Measurements from ENCODE around the gene KRTAP4-4.
"Not testable (repeated sequence)": the region's sequence is repeated elsewhere in the genome, so short reads cannot be mapped to it uniquely, and the experiment has no call there.

KRTAP4-4 gene

DNA sequence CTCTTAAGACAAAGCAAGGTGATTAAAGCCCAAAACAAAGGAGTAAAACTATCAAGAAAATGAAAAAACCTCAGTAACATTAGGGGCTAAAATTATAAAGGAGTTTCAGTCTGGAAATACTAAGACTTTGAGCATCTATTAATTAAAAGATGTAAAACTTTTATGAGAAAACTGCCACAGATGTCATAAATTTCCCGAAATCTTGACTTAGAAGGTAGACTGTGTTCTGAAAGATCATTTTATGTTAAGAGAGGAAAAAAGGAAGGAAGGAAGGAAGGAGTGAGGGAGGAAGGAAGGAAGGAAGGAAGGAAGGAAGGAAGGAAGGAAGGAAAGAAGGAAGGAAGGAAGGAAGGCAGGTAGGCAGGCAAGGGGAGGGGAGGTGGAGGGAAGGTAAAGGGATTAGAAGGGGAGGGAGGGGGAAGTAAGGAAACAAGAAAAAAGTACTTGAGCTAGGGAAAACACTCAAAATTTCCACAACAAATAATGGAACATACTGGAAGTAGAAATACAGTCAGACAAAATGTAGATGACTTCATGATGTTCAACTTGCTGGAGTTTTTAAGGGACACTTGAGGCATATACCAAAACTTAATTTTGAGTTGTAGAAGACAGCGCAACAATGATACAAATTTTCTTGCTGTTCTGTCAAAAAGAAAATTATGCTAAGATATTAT, 12.9 kb downstream of the KRTAP4-4 start:
- DNase-seq = no peak

DNA sequence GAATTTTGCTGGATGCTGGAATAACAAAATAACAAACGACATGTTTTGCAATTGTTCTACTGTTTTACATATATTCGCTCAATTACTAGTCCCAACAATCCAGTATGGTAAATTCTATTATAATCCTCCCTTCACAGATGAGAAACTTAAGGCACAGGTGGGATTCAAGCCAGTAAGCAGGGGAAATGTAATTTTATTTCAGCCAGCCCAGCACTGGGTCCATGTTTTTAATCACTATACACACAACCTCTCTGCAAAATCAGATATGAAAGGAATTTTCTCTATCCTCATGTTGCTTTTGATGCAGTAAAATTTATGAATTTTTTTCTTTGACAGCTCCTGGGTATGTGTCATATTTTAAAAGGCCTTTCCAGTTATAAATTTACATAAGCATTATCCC, 15.3 kb downstream of the KRTAP4-4 start:
- no peak for DNase-seq

DNA sequence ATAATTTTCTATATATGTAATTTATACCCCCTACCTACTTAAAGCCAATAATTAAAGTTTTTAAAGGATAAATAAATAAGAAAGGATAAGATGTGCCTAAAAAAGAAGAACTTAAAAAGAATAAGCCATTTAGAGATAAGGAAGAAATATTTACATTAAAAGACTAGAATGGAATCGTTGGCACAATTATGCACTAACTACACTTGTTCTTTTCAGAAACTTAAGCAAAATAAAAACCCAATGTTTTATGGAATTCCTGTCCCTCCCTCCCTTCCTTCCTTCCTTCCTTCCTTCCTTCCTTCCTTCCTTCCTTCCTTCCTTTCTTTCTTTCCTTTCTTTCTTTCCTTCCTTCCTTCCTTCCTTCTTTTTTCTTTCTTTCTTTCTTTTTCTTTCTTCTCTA, 15.7 kb downstream of the KRTAP4-4 start:
- no peak for DNase-seq

DNA sequence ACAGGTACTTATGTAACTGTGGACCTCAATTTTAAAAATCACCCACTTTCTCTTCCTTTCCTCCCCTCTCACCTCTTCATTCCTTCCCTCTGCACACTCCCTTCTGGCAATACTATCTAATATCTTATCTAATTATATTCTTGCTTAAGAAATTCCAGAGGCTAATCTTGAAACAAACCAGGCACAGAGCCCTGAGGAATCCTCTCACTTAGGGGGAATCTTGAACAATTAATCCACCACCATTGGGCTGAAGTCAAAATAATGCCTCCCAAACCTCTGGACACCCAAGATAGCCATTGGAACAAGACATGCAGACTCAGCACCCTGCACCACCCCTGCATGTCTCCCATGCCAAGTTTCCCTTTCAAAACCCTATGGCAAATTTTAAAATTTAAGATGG, 19.2 kb downstream of the KRTAP4-4 start:
- DNase-seq = no peak

DNA sequence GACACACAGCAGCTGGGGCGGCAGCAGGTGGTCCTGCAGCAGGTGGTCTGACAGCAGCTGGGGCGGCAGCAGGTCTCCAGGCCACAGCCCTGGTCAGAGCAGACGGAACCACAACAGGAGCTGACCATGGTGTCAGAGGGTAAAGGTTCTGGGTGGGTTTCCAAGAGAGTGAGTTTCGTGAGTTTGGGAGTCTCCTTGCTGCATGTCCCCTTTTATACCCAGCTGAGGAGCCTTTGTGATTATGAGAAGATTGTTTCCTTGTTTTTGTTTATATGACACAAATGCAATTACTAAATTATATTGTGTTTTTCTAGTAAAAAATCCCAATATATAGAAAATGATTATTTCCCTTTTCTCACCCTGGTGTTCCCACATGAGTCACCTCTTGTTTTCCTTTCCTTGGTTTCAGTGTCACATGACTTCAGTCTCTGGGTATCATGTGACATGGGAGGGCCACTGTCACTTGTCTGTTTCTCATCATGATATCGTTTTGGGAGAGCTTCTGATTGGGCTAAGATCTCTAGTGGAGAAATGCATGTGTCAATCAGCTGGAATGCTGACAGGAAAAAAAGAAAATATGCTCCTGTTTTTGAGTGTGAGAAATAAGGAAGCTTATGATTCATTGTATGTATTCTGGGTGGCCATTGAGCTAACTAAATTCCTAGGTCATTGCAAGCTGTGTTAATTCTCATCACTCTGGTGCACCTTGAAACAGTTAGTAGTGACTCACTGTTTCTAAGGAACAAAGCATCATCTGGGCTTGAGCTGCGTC, 20.0 kb downstream of the KRTAP4-4 start, which contains the start of gene KRTAP4-6:
TSS of gene KRTAP4-6 (minus strand) at position 185 of the 772 bp plus-strand sequence. CDS start at position 128, 57 bp downstream.
- no peak for DNase-seq

DNA sequence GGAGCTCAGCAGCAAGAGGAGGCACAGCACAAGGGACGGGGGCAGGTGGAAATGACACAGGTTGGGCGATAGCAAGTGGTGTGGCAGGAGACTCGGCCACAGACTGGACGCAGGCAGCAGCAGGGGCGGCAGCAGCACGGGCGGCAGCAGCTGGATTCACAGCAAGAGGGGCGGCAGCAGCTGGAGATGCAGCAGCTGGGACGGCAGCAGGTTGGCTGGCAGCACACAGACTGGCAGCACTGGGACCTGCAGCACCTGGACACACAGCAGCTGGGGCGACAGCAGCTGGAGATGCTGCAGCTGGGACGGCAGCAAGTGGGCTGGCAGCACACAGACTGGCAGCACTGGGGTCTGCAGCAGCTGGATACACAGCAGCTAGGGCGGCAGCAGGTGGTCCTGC, 20.7 kb downstream of the KRTAP4-4 start:
- not testable (repeated sequence) for DNase-seq

DNA sequence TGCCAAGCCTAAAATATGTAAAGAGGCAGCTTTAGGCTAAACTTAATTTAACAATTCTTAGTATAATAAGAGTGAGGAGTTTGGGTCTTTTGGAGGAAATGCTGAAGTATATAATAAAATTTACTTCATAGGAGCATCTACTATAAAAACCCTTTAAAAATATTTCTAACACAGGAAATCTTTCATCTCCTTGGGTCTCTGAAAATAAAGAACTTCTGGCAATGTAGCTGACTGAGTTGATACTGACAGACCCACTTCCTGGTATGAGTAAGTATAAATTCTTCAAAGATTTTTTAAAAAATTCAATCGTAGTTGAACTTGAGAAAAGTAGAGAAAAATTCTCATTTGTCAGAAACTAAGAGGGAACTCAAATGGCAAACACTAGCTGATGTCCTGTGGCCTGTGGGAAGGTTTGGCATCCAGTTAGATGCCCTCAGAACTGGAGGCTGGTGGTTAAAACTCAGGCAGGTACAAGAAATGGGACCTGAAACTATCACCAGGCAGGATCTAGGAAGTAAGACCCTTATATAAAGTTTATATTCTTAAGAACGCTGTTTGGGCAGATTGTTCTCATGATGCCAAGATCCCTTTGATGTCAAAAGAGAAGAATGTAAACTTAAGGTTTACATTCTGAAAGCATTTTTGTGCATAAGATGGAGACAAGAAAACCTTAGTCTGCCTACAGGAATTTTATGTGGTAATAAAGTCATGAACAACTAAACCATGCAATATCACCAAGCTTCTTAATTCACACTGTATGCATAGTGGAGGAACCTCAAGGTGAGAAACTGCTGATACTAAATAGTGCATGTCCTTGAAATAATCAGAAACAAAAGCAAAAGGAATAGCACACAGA, 26.4 kb downstream of the KRTAP4-4 start:
- DNase-seq = no peak

DNA sequence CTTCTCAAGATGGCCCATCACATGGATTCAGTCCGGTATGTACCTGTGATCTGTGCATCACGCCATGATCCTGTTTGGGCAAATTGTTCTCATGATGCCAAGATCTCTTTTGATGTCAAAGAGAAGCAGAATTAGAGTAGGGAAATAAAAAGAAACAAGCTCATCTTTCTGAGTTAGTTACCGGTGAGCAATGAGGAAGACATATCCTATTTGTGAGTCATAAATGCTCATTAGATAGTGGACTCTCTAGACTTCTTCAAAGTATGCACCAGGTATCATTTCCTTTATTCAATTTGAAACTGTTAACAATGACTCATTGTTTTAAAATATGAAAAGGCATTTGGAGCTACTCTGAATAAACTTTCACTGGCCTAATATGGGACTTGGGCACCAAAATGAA, 28.6 kb downstream of the KRTAP4-4 start:
- no peak for DNase-seq

DNA sequence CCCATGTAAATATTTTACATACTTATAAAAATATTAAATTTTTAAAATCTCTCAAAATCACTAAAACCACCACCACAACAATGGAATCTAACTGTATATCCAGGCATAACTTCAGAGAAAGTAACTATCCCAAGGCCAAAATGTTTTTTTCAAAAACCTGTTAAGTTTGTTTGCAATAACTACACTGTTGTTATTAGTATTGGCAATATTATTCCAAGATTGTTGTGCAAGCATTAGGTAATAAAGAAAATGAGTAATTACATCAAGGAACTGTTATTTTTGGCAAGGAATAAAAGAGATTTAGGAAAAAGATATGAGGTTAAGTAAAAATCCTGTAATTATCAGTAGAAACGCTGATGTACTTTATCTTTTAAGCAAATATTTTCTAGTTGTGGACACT, 33.2 kb downstream of the KRTAP4-4 start:
- DNase-seq = no peak

DNA sequence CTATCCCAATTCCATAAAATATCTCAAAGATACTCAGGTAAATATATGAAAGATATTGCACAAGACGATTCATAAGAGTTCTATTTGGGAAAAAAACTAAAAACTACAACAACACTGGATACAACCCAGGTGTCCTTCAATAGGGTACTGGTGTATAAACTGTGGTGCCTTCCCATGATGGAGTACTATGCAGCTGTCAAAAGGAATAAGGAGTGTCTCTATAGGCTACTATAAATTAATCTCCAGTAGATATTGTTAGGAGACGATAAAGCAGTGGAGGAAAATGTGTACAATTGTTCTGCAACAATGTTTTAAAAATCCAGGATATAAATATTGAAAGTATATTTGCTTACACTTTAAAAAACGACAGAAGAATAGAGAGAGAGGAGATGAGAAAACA, 34.1 kb downstream of the KRTAP4-4 start:
- no peak for DNase-seq

DNA sequence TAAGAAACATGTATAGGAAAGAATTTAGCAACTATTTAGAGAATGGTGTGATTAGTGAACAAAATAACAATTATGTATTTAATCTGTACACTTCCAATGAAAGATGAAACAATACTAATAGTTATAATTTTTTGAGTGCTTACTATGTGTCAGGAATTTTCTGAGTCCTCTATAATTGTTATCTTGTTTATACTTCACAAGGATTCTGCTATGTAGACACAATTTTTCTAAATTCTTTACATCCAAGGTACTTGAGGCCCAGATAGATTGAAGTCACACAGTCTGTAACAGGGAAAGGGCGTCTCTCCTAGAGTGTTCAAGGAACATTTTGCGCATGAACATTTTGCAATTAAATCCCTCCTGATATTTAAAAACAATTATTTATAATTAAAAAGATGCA, 35.5 kb downstream of the KRTAP4-4 start:
- no peak for DNase-seq

DNA sequence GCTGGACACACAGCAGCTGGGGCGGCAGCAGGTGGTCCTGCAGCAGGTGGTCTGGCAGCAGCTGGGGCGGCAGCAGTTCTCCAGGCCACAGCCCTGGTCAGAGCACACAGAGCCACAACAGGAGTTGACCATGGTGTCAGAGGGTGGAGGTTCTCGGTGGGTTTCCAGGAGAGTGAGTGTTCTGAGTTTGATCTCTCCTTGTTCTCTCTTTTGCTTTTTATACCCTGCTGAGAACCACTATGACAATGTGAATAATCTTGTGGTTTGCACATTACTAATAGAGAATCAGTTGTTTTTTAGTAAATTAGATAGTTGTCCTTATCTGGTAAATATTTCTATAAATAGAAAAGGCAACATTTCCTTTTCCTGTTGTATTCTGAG, 36.6 kb downstream of the KRTAP4-4 start, which contains the start of gene KRTAP4-12:
TSS of gene KRTAP4-12 (minus strand) at position 192 of the 381 bp plus-strand sequence. CDS start at position 132, 60 bp downstream.
- DNase-seq = not testable (repeated sequence)

DNA sequence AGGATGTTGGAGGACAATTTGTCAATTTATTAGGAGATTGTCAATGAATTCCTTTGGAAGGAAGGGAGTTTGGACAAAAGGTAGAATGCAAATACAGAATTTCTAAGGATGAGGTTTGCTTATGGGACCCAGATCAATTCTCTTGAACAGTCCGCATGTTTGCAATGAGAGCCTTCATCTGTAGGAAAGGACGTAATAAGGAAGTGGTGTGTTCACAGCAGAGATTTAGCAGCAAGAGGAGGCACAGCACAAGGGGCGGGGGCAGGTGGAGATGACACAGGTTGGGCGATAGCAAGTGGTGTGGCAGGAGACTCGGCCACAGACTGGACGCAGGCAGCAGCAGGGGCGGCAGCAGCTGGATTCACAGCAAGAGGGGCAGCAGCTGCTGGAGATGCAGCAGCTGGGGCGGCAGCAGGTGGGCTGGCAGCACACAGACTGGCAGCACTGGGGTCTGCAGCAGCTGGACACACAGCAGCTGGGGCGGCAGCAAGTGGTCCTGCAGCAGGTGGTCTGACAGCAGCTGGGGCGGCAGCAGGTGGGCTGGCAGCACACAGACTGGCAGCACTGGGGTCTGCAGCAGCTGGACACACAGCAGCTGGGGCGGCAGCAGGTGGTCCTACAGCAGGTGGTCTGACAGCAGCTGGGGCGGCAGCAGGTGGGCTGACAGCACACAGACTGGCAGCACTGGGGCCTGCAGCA, 37.1 kb downstream of the KRTAP4-4 start:
- DNase-seq = not testable (repeated sequence)

DNA sequence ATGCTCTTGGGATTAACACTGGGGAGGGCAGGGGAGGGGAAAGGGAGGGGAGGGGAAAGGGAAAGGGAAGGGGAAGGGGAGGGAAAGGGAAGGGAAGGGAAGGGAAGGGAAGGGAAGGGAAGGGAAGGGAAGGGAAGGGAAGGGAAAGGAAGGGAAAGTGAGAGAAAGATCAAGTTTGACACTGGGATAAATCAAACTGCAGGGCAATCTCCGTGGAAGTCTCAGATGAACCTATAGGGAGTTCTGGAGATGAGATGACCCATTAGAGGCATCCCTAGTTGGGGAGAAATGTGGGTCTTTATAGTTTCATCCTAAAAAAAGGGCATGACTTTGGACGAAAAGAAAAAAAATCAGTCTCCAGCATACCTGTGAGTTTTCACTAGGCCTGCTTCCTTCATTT, 38.8 kb downstream of the KRTAP4-4 start:
- DNase-seq = no peak

DNA sequence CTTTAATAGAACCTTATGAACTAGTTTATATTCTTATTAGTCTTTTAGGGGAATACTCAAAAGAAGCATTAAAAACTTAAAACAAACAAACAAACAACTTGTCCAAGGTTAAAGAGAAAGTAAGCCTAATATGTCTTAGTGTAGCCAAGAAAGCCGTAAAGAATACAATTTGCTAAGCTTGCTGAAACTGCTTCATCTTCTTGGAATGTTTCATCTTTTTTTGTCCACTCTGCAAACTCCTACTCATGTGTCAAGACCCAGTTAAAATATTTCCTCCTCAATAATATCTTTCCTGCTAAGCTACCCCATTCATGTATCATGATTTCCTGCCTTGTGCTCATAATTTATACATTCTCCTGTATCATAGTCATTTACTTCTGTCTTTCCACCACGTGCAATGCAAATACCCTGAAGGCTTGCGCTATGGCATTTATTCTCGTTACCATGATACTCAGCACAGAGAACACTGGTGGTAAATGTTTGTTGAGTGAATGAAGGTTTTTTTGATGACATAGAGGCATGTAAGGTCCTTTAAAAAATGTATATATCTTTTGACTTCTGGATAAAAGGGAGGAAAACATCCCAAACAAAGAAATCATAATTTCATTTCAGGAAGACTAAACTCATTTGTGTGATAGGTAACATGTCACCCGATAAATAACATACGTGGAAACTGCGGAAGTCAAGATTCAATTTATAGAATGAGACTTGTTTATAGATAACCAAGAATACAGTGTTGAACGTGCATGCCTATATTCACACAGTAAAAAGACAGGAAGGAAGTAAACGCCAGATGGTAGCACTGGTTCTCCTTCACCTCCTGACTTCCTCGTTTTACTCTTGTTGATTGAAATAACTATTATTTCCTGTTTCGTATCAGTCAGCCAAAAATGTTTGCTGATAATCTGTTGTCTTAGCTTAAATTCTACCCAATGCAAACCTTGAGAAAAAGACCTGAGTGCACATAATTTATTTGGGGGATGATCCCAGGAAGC, 40.6 kb downstream of the KRTAP4-4 start:
- DNase-seq = not testable (repeated sequence)

DNA sequence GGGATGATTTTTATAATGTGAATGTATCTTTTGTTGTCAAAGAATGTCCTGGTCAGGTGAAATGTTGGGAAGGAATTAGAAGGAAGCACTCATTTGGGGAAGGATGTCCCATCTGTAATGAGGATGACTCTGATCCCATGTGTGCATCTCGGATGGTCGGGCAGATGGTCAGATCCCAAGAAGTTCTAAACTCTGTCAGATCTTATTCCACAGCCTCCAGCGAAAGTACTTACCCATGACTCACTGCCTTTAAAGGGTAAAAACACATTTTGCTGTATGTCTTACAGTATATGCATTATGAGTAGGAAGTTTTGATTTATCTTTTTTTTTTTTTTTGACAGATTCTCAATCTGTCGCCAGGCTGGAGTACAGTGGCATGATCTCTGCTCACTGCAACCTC, 41.8 kb downstream of the KRTAP4-4 start:
- no peak for DNase-seq

DNA sequence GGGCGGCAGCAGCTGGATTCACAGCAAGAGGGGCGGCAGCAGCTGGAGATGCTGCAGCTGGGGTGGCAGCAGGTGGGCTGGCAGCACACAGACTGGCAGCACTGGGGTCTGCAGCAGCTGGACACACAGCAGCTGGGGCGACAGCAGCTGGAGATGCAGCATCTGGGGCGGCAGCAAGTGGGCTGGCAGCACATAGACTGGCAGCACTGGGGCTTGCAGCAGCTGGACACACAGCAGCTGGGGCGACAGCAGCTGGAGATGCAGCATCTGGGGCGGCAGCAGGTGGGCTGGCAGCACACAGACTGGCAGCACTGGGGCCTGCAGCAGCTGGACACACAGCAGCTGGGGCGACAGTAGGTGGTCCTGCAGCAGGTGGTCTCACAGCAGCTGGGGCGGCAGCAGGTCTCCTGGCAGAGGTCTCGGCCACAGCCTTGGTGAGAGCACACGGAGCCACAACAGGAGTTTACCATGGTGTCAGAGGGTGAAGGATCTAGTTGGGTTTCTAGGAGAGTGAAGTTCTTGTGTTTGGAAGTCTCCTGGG, 42.6 kb downstream of the KRTAP4-4 start, which contains the start of gene KRTAP4-11:
TSS of gene KRTAP4-11 (minus strand) at position 528 of the 541 bp plus-strand sequence. CDS start at position 470, 58 bp downstream.
- not testable (repeated sequence) for DNase-seq

DNA sequence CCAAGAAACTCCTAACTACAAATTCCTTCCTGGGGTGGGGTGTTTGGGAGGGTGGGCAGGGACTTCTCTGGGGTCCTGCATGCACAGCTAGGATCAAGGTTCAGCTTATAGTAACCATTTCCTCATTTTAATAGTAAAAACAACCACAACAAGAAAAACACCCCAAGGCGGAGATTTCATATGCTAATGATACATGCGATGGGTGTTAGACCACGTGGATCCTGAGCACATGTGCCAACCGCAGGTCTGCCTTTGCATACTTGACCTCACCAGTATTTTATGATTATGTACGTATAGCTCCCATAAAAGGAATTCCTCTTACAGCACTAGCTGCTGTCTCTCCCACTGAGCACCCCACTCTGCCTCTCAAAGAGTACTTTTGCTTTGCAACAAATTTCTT, 44.3 kb downstream of the KRTAP4-4 start:
- DNase-seq = no peak

DNA sequence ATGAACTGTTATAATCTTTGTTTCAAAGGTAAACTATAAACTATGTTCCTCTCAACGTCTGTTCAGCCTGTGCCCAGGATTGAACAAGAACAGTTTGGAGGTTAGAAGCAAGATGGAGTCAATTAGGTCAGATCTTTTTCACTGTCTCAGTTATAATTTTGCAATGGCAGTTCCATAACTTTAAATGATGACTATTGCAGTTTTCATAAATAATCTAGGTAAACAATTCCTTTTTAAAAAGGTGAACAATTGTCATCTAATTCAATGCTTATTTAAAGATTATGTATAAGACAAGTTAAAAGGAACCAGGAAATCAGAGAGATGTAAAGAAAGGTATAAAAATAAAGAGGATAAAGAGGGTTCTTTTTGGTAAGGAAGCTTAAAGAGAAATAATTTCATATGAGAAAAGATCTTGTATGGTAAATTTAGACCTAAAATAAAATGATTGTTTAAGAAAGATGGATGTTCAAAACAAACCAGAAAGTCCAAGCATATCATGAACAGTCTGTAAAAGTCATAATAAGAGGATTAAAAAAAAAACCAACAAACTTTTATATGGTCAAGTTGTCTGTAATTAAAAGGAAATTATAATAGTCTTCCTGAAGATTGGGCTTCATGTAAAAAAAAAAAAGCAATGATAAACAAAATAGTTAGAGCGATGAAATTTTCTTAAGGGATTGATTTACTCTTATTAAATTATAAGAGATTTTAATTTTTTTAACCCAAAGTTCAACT, 49.2 kb downstream of the KRTAP4-4 start:
- no peak for DNase-seq

Measured in DMS153 (cell line).